Measurements from ENCODE around the gene LRRFIP1.

GRCh38 chr2:237779521-237779920, 152.1 kb downstream of the LRRFIP1 start:
- TF ChIP-seq CTCF (IDR thresholded peaks at IDR 0.05) (no peak), SMC3 (IDR thresholded peaks at IDR 0.05) (no peak), JUN (IDR thresholded peaks at IDR 0.05) (no peak), EP300 (IDR thresholded peaks at IDR 0.05) (no peak), PHF8 (IDR thresholded peaks at IDR 0.05; ENCODE audit: borderline replicate concordance, low read depth) (no peak), PBX3 (IDR thresholded peaks at IDR 0.05) (no peak), MAX (IDR thresholded peaks at IDR 0.05) (no peak), KDM1A (IDR thresholded peaks at IDR 0.05; ENCODE audit: low read depth) (no peak), NR3C1 (IDR thresholded peaks at IDR 0.05) (no peak), BHLHE40 (IDR thresholded peaks at IDR 0.05; ENCODE audit: low read depth, low read length) (no peak), TP53 (CRISPR knock-in tag; IDR thresholded peaks at IDR 0.05) (no peak), HDAC2 (IDR thresholded peaks at IDR 0.05) (no peak), BCL3 (IDR thresholded peaks at IDR 0.05) (no peak)

Measured in A549 (cell line).